Erythroblast (primary cell): ENCODE results near the gene PLB1.

Source experiments
- GATA1 ChIP-seq: IDR thresholded peaks from 2 replicates; pipeline ENCODE4 v1.6.1; 2011; ENCODE audit warnings: low read depth, mild to moderate bottlenecking, control low read depth, low read length, moderate library complexity
- POLR2A ChIP-seq: IDR thresholded peaks from 2 replicates; pipeline ENCODE4 v1.6.1; 2011; ENCODE audit warnings: mild to moderate bottlenecking, low read length

DNA sequence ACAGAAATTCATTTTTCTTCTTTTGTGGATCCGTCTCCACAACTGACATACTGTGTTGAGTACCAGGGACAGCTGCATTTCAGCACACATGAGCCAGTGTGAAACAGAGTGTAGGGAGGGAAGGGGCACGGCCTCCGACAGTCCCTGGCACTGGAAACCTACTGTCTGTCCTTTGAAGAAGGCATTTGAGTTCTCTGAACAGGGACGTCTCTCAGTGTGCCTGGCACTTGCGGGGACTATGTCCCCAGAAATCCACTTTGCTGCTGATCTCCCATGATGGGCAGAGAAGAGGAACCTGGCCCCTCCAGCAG lies 48.1 kb downstream of the PLB1 start:
- TF ChIP-seq POLR2A (no peak), GATA1 (no peak)
